H9 (cell line): ENCODE measurements around the gene TSPAN4. TPM values are rescaled to one million over a fixed set of nuclear protein-coding genes. Genes with fewer than 3 reads are reported as not detected.
A peak's percentile ranks its signal among the peaks of the same experiment; 100 is the strongest.

ENCODE experiments used
- DNase-seq: peaks from one replicate; pipeline ENCODE4 v3.0.0-alpha.2; 2017
- H2AFZ ChIP-seq: one replicate; pipeline ENCODE4 v1.6.1; 2013; ENCODE audit warnings: mild to moderate bottlenecking, low read length, control low read depth, moderate library complexity
- H2AK5ac ChIP-seq: 2 replicates; pipeline ENCODE4 v1.6.1; 2013; ENCODE audit warnings: low read length, control low read depth, mixed read lengths; ENCODE audit not compliant: insufficient read length
- H2BK120ac ChIP-seq: one replicate; pipeline ENCODE4 v1.6.1; 2013; ENCODE audit warnings: low read depth, mild to moderate bottlenecking, low read length, control low read depth, inconsistent platforms; ENCODE audit not compliant: poor library complexity, severe bottlenecking
- H2BK12ac ChIP-seq: 2 replicates; pipeline ENCODE4 v1.6.1; 2013; ENCODE audit warnings: low read length, control low read depth, mixed read lengths, low read depth; ENCODE audit not compliant: insufficient read length
- H2BK15ac ChIP-seq: 2 replicates; pipeline ENCODE4 v1.6.1; 2013; ENCODE audit warnings: low read depth, low read length, control low read depth
- H2BK20ac ChIP-seq: one replicate; pipeline ENCODE4 v1.6.1; 2013; ENCODE audit warnings: low read depth, mild to moderate bottlenecking, low read length, control low read depth, inconsistent platforms; ENCODE audit not compliant: poor library complexity, severe bottlenecking
- H2BK5ac ChIP-seq: 2 replicates; pipeline ENCODE4 v1.6.1; 2013; ENCODE audit warnings: low read length, control low read depth, mixed read lengths; ENCODE audit not compliant: insufficient read length
- H3K14ac ChIP-seq: 2 replicates; pipeline ENCODE4 v1.6.1; 2013; ENCODE audit warnings: low read length, control low read depth; ENCODE audit not compliant: insufficient read depth
- H3K18ac ChIP-seq: 2 replicates; pipeline ENCODE4 v1.6.1; 2013; ENCODE audit warnings: low read depth, mild to moderate bottlenecking, mixed read lengths, low read length, control low read depth; ENCODE audit not compliant: insufficient read length
- H3K23ac ChIP-seq: 2 replicates; pipeline ENCODE4 v1.6.1; 2013; ENCODE audit warnings: low read length, control low read depth, mixed read lengths, low read depth; ENCODE audit not compliant: insufficient read length
- H3K23me2 ChIP-seq: 2 replicates; pipeline ENCODE4 v1.6.1; 2013; ENCODE audit warnings: low read depth, mild to moderate bottlenecking, mixed read lengths, low read length, control low read depth; ENCODE audit not compliant: insufficient read length, poor library complexity, severe bottlenecking
- H3K27ac ChIP-seq: 2 replicates; pipeline ENCODE4 v1.5.1; 2013; ENCODE audit warnings: low read length, control low read depth, mixed read lengths, low read depth; ENCODE audit not compliant: insufficient read length
- H3K27me3 ChIP-seq: 2 replicates; pipeline ENCODE4 v1.6.1; 2013; ENCODE audit warnings: low read length, control low read depth, inconsistent platforms; ENCODE audit not compliant: insufficient read depth
- H3K4ac ChIP-seq: 2 replicates; pipeline ENCODE4 v1.6.1; 2013; ENCODE audit warnings: low read depth, mild to moderate bottlenecking, control low read depth, inconsistent platforms, low read length, moderate library complexity
- H3K4me1 ChIP-seq: 2 replicates; pipeline ENCODE4 v1.6.1; 2013; ENCODE audit warnings: low read length, control low read depth, inconsistent platforms; ENCODE audit not compliant: insufficient read depth
- H3K4me2 ChIP-seq: 2 replicates; pipeline ENCODE4 v1.6.1; 2013; ENCODE audit warnings: low read length, control low read depth, mixed read lengths; ENCODE audit not compliant: insufficient read length, insufficient read depth
- H3K56ac ChIP-seq: 2 replicates; pipeline ENCODE4 v1.6.1; 2013; ENCODE audit warnings: low read depth, mild to moderate bottlenecking, mixed read lengths, low read length, control low read depth; ENCODE audit not compliant: insufficient read length
- H3K79me1 ChIP-seq: 2 replicates; pipeline ENCODE4 v1.6.1; 2013; ENCODE audit warnings: low read depth, mild to moderate bottlenecking, moderate library complexity, low read length, control low read depth, inconsistent platforms; ENCODE audit not compliant: insufficient read depth, poor library complexity, severe bottlenecking
- H3K79me2 ChIP-seq: 2 replicates; pipeline ENCODE4 v1.6.1; 2013; ENCODE audit warnings: low read length, control low read depth, inconsistent platforms; ENCODE audit not compliant: insufficient read depth
- H3K9ac ChIP-seq: 2 replicates; pipeline ENCODE4 v1.6.1; 2013; ENCODE audit warnings: low read length, control low read depth, mixed read lengths; ENCODE audit not compliant: insufficient read length; ENCODE audit errors: extremely low read depth
- H3K9me3 ChIP-seq: one replicate; pipeline ENCODE4 v1.6.1; 2013; ENCODE audit warnings: low read depth, low read length, inconsistent platforms; ENCODE audit not compliant: control insufficient read depth
- H3T11ph ChIP-seq: one replicate; pipeline ENCODE4 v1.6.1; 2013; ENCODE audit warnings: mild to moderate bottlenecking, low read length, control low read depth, inconsistent platforms
- H4K20me1 ChIP-seq: one replicate; pipeline ENCODE4 v1.6.1; 2013; ENCODE audit not compliant: control insufficient read depth, insufficient read length, insufficient read depth
- H4K5ac ChIP-seq: 2 replicates; pipeline ENCODE4 v1.6.1; 2013; ENCODE audit warnings: low read depth, mild to moderate bottlenecking, mixed read lengths, low read length, control low read depth; ENCODE audit not compliant: insufficient read length
- H4K8ac ChIP-seq: replicated peaks from 2 replicates; pipeline ENCODE4 v1.6.1; 2013; ENCODE audit warnings: low read length, control low read depth, mixed read lengths, low read depth; ENCODE audit not compliant: insufficient read length
- H4K91ac ChIP-seq: 2 replicates; pipeline ENCODE4 v1.6.1; 2013; ENCODE audit warnings: low read depth, mild to moderate bottlenecking, moderate library complexity, mixed read lengths, low read length, control low read depth; ENCODE audit not compliant: insufficient read length
- H3K27ac Mint-ChIP-seq, 3 experiments: 2 replicates in 2 of 3; 3 replicates in 1 of 3; pipeline ENCODE4 v1.8.0; 2020 to 2021; ENCODE audit warnings: mixed read lengths in 3 of 3, mild to moderate bottlenecking in 1 of 3, moderate library complexity in 1 of 3
- H3K27me3 Mint-ChIP-seq: 2 replicates; pipeline ENCODE4 v1.8.0; 2021; ENCODE audit warnings: low read depth, mild to moderate bottlenecking, moderate library complexity, mixed read lengths
- H3K36me3 Mint-ChIP-seq, 3 experiments: 2 replicates in 2 of 3; 3 replicates in 1 of 3; pipeline ENCODE4 v1.8.0; 2020 to 2021; ENCODE audit warnings: low read depth in 3 of 3, mixed read lengths in 3 of 3; ENCODE audit not compliant: insufficient read depth in 1 of 3
- H3K4me1 Mint-ChIP-seq, 2 experiments: 2 replicates each; pipeline ENCODE4 v1.8.0; 2020; ENCODE audit warnings: mixed read lengths in 2 of 2
- H3K4me3 Mint-ChIP-seq, 2 experiments: 2 replicates in 1 of 2; 3 replicates in 1 of 2; pipeline ENCODE4 v1.8.0; 2020 to 2021; ENCODE audit warnings: mild to moderate bottlenecking in 2 of 2, mixed read lengths in 2 of 2, moderate library complexity in 1 of 2
- H3K9me3 Mint-ChIP-seq, 2 experiments: 2 replicates in 1 of 2; 3 replicates in 1 of 2; pipeline ENCODE4 v1.8.0; 2020; ENCODE audit warnings: mild to moderate bottlenecking in 2 of 2, mixed read lengths in 2 of 2, moderate library complexity in 1 of 2
- CTCF ChIP-seq: fragments of 200-600 bp; sonication (generic); conservative IDR thresholded peaks from 3 replicates; pipeline ENCODE4 v1.8.0; 2021; ENCODE audit warnings: antibody characterized with exemption, mild to moderate bottlenecking
- WGBS: extraction: QIAGEN DNeasy Blood & Tissue Kit; methylation state at CpG from one replicate; pipeline ENCODE4 v1.1.7; 2013; ENCODE audit warnings: missing lambda C conversion rate, low lambda C conversion rate, mixed read lengths; ENCODE audit not compliant: insufficient read length; ENCODE audit errors: extremely low coverage; 5-methylcytosine and 5-hydroxymethylcytosine counted together
- total RNA-seq: library from RNA; stranded (reverse); gene quantifications from 2 replicates; pipeline ENCODE4 v1.2.1, GENCODE V29; 2021

The TSPAN4 gene
- total RNA-seq, 1 experiment from 2014 or later, result 64.6 TPM

- Histone ChIP-seq H3K14ac (no peak overlapping the region; the same call in 1 of the 2 replicates), H2BK5ac (no peak overlapping the region), H3K4me2 (no peak overlapping the region), H2BK120ac (no peak overlapping the region), H3K23me2 (peaks cover 5% of the 10 kb centered on the region), H2BK12ac (no peak overlapping the region), H3K23ac (no peak overlapping the region), H2AFZ (no peak overlapping the region), H4K8ac (no peak overlapping the region), H2BK15ac (no peak overlapping the region), H2BK20ac (no peak overlapping the region), H4K91ac (no peak overlapping the region), H3T11ph (no peak overlapping the region), H3K79me1 (no peaks in the 10 kb centered on the region), H3K18ac (no peak overlapping the region), H2AK5ac (no peak overlapping the region), H3K9me3 (no peaks in the 10 kb centered on the region), H4K20me1 (no peaks in the 10 kb centered on the region), H3K9ac (no peak overlapping the region), H3K27me3 (no peaks in the 10 kb centered on the region), H3K56ac (no peak overlapping the region), H3K79me2 (no peaks in the 10 kb centered on the region), H3K4me1 (no peaks in the 10 kb centered on the region), H3K27ac (no peak overlapping the region), H4K5ac (no peak overlapping the region), H3K4ac (no peak overlapping the region)
- no peak overlapping the region for H3K4me3 Mint-ChIP-seq
- H3K36me3 Mint-ChIP-seq, result peaks cover 16 to 28% (median 18%) of the 10 kb centered on the region in 3 experiments; a peak in 6 of 7 replicates
- peak overlapping the region in 1 of 3 experiments; percentile 63; a peak in 1 of 7 replicates for H3K27ac Mint-ChIP-seq
- H3K4me1 Mint-ChIP-seq, result peaks cover 11 to 27% of the 10 kb centered on the region in 2 experiments
- peaks cover 2% of the 10 kb centered on the region; the same call in 1 of the 2 replicates for H3K27me3 Mint-ChIP-seq
- no peak for TF ChIP-seq CTCF
- WGBS, result no CpG with 5 or more reads among the region's 11 CpGs
- no peak for DNase-seq
- H3K9me3 Mint-ChIP-seq, result no peaks in the 10 kb centered on the region
Measured at GRCh38 chr11:816433-816779, 26.2 kb upstream of the TSPAN4 start.
